Upper lobe of left lung (tissue), 6 donors: ENCODE measurements around the gene MT1H. TPM values are rescaled to one million over a fixed set of nuclear protein-coding genes. Genes with fewer than 3 reads are reported as not detected.

Source experiments
- ATAC-seq, 2 donors: fragments of 200-7000 bp; cut with Tn5 transposase; one replicate each; pipeline ENCODE4 v1.9.1; 2022; ENCODE audit warnings: mild to moderate bottlenecking in 2 of 2, moderate library complexity in 2 of 2; ENCODE audit not compliant: low FRiP score in 2 of 2
- DNase-seq, 2 donors: peaks; one replicate each; pipeline ENCODE4 v3.0.0-alpha.2; 2019 to 2020
- H3K27ac ChIP-seq, 4 donors: fragments of 200-600 bp; sonication (generic); one replicate each; pipeline ENCODE4 v1.5.1; 2016 to 2019
- H3K27me3 ChIP-seq, 4 donors: fragments of 200-600 bp; sonication (generic); one replicate each; pipeline ENCODE4 v1.5.1; 2017 to 2019
- H3K36me3 ChIP-seq, 4 donors: fragments of 200-600 bp; sonication (generic); one replicate each; pipeline ENCODE4 v1.5.1; 2016 to 2019
- H3K4me1 ChIP-seq, 4 donors: fragments of 200-600 bp; sonication (generic); one replicate each; pipeline ENCODE4 v1.5.1; 2018 to 2019
- H3K4me3 ChIP-seq, 4 donors: fragments of 200-600 bp; sonication (generic); one replicate each; pipeline ENCODE4 v1.5.1; 2017 to 2019; ENCODE audit warnings: mild to moderate bottlenecking in 2 of 4, moderate library complexity in 1 of 4
- H3K9me3 ChIP-seq, 4 donors: fragments of 200-600 bp; sonication (generic); one replicate each; pipeline ENCODE4 v1.5.1; 2018 to 2019
- CTCF ChIP-seq, 6 experiments: fragments of 450-650 bp in 4 of 6; fragments of 200-600 bp in 2 of 6; sonication (generic) in 2 of 6; IDR thresholded peaks; one replicate each; pipeline ENCODE4 v1.5.1; 2016 to 2019; ENCODE audit warnings: antibody characterized with exemption in 6 of 6
- EP300 ChIP-seq, 4 donors: sonication (generic); formaldehyde crosslinking; IDR thresholded peaks; one replicate each; pipeline ENCODE4 v1.5.1; 2017; ENCODE audit warnings: antibody characterized with exemption in 4 of 4, control low read depth in 2 of 4
- POLR2A ChIP-seq, 4 donors: fragments of 450-650 bp; IDR thresholded peaks; one replicate each; pipeline ENCODE4 v1.5.1; 2016 to 2017; ENCODE audit warnings: antibody characterized with exemption in 4 of 4, mild to moderate bottlenecking in 2 of 4
- POLR2AphosphoS5 ChIP-seq, 2 donors: sonication (generic); formaldehyde crosslinking; IDR thresholded peaks; one replicate each; pipeline ENCODE4 v1.5.1; 2017; ENCODE audit warnings: antibody characterized with exemption in 2 of 2
- WGBS, 2 donors: methylation state at CpG; one replicate each; pipeline ENCODE4 v1.1.5; 2017 to 2018; 5-methylcytosine and 5-hydroxymethylcytosine counted together
- total RNA-seq, 6 donors: library from RNA; depleted of rRNA in 4 of 6; stranded (reverse); fragments of >200 nt in 4 of 6; gene quantifications; one replicate each; pipeline versions ENCODE4 v1.1.0 to v1.2.1, GENCODE V29; 2016 to 2021
- donor health status: DM: no; HTN: no; CAD: no; lungs with moderate emphysema.
- donor health status: DM: no; HTN: yes; CAD: no; lungs with severe emphysema.

MT1H gene
- total RNA-seq, 6 donors from 2014 or later = 2.9 to 9.3 TPM; not detected in 4

DNA sequence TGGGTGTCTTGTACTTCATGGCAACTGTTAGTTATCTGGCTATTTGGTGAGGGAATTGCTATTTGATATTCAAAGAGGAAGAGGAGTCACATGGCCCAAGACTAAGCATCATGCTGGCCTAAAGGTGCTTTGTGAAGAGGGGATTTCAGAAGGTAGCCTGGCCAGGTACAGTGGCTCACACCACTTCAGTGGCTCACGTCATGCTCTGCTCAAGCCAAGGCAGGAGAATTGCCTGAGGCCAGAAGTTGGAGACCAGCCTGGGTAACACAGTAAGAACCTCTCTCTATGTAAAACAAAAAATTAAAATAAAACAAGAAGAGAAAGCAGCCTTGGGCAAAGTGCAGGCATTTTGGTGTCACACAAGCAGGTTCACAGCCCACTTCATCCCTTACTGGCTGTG is 24.3 kb upstream of the MT1H start:
- Histone ChIP-seq H3K36me3 (no peaks in the 10 kb centered on the region), H3K4me3 (no peak overlapping the region), H3K27ac (no peak overlapping the region), H3K27me3 (no peaks in the 10 kb centered on the region), H3K9me3 (no peaks in the 10 kb centered on the region), H3K4me1 (peaks cover 13 to 17% (median 16%) of the 10 kb centered on the region in 4 donors)
- DNase-seq (no peak), ATAC-seq (no peak)
- no peak for TF ChIP-seq EP300 (IDR thresholded peaks at IDR 0.05)
- TF ChIP-seq POLR2A (IDR thresholded peaks at IDR 0.05) = no peak
- TF ChIP-seq CTCF (IDR thresholded peaks at IDR 0.05) = no peak
- TF ChIP-seq POLR2AphosphoS5 (IDR thresholded peaks at IDR 0.05) = no peak
- 86 to 88% methylated on average over 1 of the region's 1 CpG for WGBS, 2 donors

DNA sequence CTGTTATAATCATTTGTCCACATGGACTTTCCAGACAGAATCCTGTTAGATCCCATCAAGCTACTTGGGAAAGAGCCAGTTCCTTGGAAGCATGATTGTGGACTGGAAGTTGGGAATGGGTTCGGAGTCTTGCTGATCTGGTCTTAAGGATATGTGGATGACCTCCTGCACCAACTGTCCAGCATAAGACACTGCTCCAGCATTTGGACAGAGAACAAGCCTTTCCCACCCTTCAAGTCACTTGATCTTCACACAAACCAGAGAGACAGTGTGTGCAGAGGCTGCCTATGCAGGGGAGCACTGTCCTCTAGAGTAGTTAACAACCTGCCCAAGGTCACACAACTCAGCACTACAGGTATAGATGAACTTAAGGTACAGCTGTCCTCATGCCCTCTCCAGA is 23.8 kb upstream of the MT1H start:
- 0 to 43% methylated on average over 1 of the region's 1 CpG for WGBS, 2 donors
- TF ChIP-seq EP300 (IDR thresholded peaks at IDR 0.05) (no peak), POLR2AphosphoS5 (IDR thresholded peaks at IDR 0.05) (no peak), CTCF (IDR thresholded peaks at IDR 0.05) (no peak), POLR2A (IDR thresholded peaks at IDR 0.05) (no peak)
- Histone ChIP-seq H3K9me3 (no peaks in the 10 kb centered on the region), H3K27me3 (no peaks in the 10 kb centered on the region), H3K4me3 (no peak overlapping the region), H3K27ac (no peak overlapping the region), H3K36me3 (no peaks in the 10 kb centered on the region), H3K4me1 (peaks cover 13 to 17% (median 16%) of the 10 kb centered on the region in 4 donors)
- DNase-seq (no peak), ATAC-seq (no peak)

DNA sequence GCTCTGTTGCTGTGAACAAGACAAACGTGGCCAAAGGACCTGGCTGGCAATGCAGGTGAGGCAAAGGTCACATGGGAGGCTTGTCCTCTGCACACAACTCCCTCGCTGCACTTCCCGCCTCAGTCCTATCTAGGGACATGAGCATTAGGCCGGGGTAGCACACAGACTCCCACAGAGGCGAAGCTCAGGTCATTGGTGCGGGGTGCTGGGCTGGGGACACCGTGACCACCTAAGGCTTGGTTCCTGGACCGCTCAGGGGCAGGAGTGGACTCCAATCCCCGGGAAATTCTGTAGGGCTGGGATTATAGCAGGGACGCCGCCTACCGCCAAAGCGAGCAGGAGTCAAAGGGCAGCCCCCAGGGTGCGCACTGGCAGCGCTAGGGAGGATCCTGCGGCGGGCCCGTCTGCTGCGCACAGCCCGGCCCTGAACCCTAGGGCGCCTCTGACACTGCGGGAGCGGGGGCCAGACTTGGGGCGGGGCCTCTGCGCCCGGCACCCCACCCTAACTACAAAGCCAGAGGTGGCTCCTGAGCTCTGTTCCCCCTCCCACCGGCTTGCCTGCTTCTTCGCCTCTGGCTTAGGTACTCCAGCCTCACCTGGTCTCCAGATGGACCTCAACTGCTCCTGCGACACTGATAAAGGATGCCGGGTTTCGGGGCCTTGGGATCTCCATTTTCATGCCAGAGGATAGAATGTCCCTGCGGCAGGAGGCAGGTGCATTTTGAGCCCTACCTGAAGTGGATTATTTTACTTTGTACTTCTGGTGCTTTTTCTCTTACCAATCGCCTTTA is 21.8 kb upstream of the MT1H start:
- Histone ChIP-seq H3K27me3 (no peaks in the 10 kb centered on the region), H3K36me3 (no peaks in the 10 kb centered on the region), H3K9me3 (no peaks in the 10 kb centered on the region), H3K4me1 (peaks cover 13 to 15% (median 14%) of the 10 kb centered on the region in 4 donors), H3K27ac (no peak overlapping the region), H3K4me3 (no peak overlapping the region)
- DNase-seq = peak in 1 of 2 donors; percentile 75
- WGBS, 2 donors = 43 to 60% methylated on average over 15 to 26 of the region's 33 CpGs
- no peak for ATAC-seq
- TF ChIP-seq POLR2AphosphoS5 (IDR thresholded peaks at IDR 0.05) = no peak
- no peak for TF ChIP-seq POLR2A (IDR thresholded peaks at IDR 0.05)
- TF ChIP-seq EP300 (IDR thresholded peaks at IDR 0.05) = no peak
- no peak for TF ChIP-seq CTCF (IDR thresholded peaks at IDR 0.05)

DNA sequence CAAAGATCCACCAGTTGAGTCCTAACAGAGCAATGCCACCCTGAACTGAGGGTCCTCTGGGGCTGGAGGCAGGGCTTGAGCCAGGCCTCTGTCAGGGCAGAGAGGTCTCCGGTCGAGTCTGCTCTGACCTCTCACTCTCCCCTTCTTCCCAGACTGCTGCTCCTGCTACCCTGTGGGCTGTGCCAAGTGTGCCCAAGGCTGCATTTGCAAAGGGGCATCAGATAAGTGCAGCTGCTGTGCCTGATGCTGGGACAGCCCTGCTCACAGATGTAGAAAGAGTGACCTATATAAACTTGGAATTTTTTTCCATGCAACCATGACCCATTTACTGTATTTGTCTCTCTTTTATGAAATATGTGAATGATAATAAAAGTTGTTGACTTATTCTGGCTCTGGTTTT is 20.3 kb upstream of the MT1H start:
- Histone ChIP-seq H3K4me1 (peaks cover 0 to under 1% (median 0%) of the 10 kb centered on the region in 4 donors), H3K4me3 (no peak overlapping the region), H3K27me3 (no peaks in the 10 kb centered on the region), H3K27ac (no peak overlapping the region), H3K9me3 (no peaks in the 10 kb centered on the region), H3K36me3 (no peaks in the 10 kb centered on the region)
- ATAC-seq (no peak), DNase-seq (no peak)
- no peak for TF ChIP-seq POLR2AphosphoS5 (IDR thresholded peaks at IDR 0.05)
- TF ChIP-seq EP300 (IDR thresholded peaks at IDR 0.05) = no peak
- TF ChIP-seq POLR2A (IDR thresholded peaks at IDR 0.05) = no peak
- TF ChIP-seq CTCF (IDR thresholded peaks at IDR 0.05) = no peak
- WGBS, 2 donors = 93 to 100% methylated on average over 2 of the region's 2 CpGs

GRCh38 chr16:56649820-56650219 is 19.8 kb upstream of the MT1H start:
- Histone ChIP-seq H3K27me3 (no peaks in the 10 kb centered on the region), H3K4me1 (no peaks in the 10 kb centered on the region), H3K9me3 (no peaks in the 10 kb centered on the region), H3K4me3 (no peak overlapping the region), H3K27ac (no peak overlapping the region), H3K36me3 (no peaks in the 10 kb centered on the region)
- DNase-seq (no peak), ATAC-seq (no peak)
- no peak for TF ChIP-seq EP300 (IDR thresholded peaks at IDR 0.05)
- TF ChIP-seq POLR2AphosphoS5 (IDR thresholded peaks at IDR 0.05) = no peak
- TF ChIP-seq CTCF (IDR thresholded peaks at IDR 0.05) = no peak
- TF ChIP-seq POLR2A (IDR thresholded peaks at IDR 0.05) = no peak
- WGBS, 2 donors = 74 to 77% methylated on average over 3 of the region's 3 CpGs
